Endothelial cell of umbilical vein (primary cell): ENCODE results near the gene EGR1. TPM values are rescaled to one million over a fixed set of nuclear protein-coding genes. Genes with fewer than 3 reads are reported as not detected.

Experiments
- Bru-seq: library from RNA; stranded (reverse); fragments of 400-500 nt; gene quantifications from one replicate; lab custom pipeline; 2021; lab: Mats Ljungman, UMichigan
- BruChase-seq, 2 experiments: library from RNA; stranded (reverse); fragments of 400-500 nt; gene quantifications; one replicate each; lab custom pipeline; 2021; lab: Mats Ljungman, UMichigan
- BruUV-seq: library from RNA; stranded (reverse); fragments of 400-500 nt; replicated peaks from 2 replicates; lab custom pipeline; 2021; lab: Mats Ljungman, UMichigan
- CTCF ChIA-PET: fragments of 300-600, 350-600 bp; sonication (Branson Sonifier 250); formaldehyde crosslinking; loops from one replicate; lab custom pipeline; 2021; ENCODE audit warnings: antibody characterized with exemption, inconsistent platforms; lab: Charles Lee
- POLR2A ChIA-PET: fragments of 300-600, 350-600 bp; sonication (Branson Sonifier 250); formaldehyde crosslinking; loops from one replicate; lab custom pipeline; 2021; ENCODE audit warnings: antibody characterized with exemption, inconsistent platforms; lab: Charles Lee
- DNase-seq: peaks from one replicate; pipeline ENCODE4 v3.0.0-alpha.2; 2011; ENCODE audit warnings: low read depth, low spot score
- FAIRE-seq: peaks from 2 replicates; lab custom pipeline; 2011; peaks lifted over from hg19 to GRCh38; lab: Jason Lieb, UNC
- H2AFZ ChIP-seq: 2 replicates; pipeline ENCODE4 v1.6.0; 2012; ENCODE audit warnings: low read depth, low read length, control low read depth, inconsistent platforms
- H3K27ac ChIP-seq: 2 replicates; pipeline ENCODE4 v1.5.1; 2011; ENCODE audit warnings: low read depth, mild to moderate bottlenecking, control low read depth, low read length, moderate library complexity; ENCODE audit not compliant: insufficient read depth
- H3K27me3 ChIP-seq, 2 experiments: 2 replicates each; pipeline versions ENCODE4 v1.6.0 to v1.6.1; 2011; ENCODE audit warnings: low read length in 2 of 2, mixed read lengths in 1 of 2; ENCODE audit not compliant: control insufficient read depth in 2 of 2, insufficient read depth in 2 of 2
- H3K36me3 ChIP-seq, 2 experiments: 2 replicates in 1 of 2; 3 replicates in 1 of 2; pipeline ENCODE4 v1.5.1; 2011; ENCODE audit warnings: low read length in 2 of 2, mild to moderate bottlenecking in 1 of 2, moderate library complexity in 1 of 2; ENCODE audit not compliant: control insufficient read depth in 2 of 2, insufficient read depth in 2 of 2; ENCODE audit errors: extremely low read depth in 1 of 2
- H3K4me1 ChIP-seq: 3 replicates; pipeline ENCODE4 v1.5.1; 2011; ENCODE audit warnings: mild to moderate bottlenecking, low read length; ENCODE audit not compliant: control insufficient read depth, insufficient read depth; ENCODE audit errors: extremely low read depth
- H3K4me2 ChIP-seq: 2 replicates; pipeline ENCODE4 v1.6.1; 2011; ENCODE audit warnings: low read length, control low read depth, mixed read lengths; ENCODE audit not compliant: insufficient read depth
- H3K4me3 ChIP-seq, 3 experiments: fragments of 200-600 bp in 1 of 3; sonication (generic), shearing (Covaris generic) in 1 of 3; replicated peaks in 1 of 3; 2 replicates each; pipeline ENCODE4 v1.5.1; 2011 to 2016; ENCODE audit warnings: control low read depth in 3 of 3, low read length in 3 of 3, mild to moderate bottlenecking in 2 of 3, inconsistent platforms in 1 of 3, low read depth in 1 of 3, moderate library complexity in 1 of 3; ENCODE audit not compliant: insufficient read depth in 1 of 3
- H3K79me2 ChIP-seq: 2 replicates; pipeline ENCODE4 v1.6.0; 2012; ENCODE audit warnings: low read length, inconsistent platforms; ENCODE audit not compliant: control insufficient read depth, insufficient read depth
- H3K9ac ChIP-seq: replicated peaks from 2 replicates; pipeline ENCODE3; 2011; ENCODE audit warnings: low read length, control low read depth; ENCODE audit not compliant: insufficient read depth; ENCODE audit errors: extremely low read depth
- H3K9me1 ChIP-seq: replicated peaks from 3 replicates; pipeline ENCODE4 v1.6.0; 2011; ENCODE audit warnings: mild to moderate bottlenecking, low read length; ENCODE audit not compliant: control insufficient read depth, insufficient read depth; ENCODE audit errors: extremely low read depth
- H3K9me3 ChIP-seq: replicated peaks from 2 replicates; pipeline ENCODE4 v1.5.1; 2012; ENCODE audit warnings: low read length, inconsistent platforms; ENCODE audit not compliant: control insufficient read depth, insufficient read depth
- H4K20me1 ChIP-seq: replicated peaks from 2 replicates; pipeline ENCODE3; 2011; ENCODE audit warnings: mild to moderate bottlenecking, low read length; ENCODE audit not compliant: control insufficient read depth, insufficient read depth; ENCODE audit errors: extremely low read depth
- FOS ChIP-seq: IDR thresholded peaks from 2 replicates; pipeline ENCODE4 v1.6.1; 2011; ENCODE audit warnings: mild to moderate bottlenecking, low read length, moderate library complexity, borderline replicate concordance; ENCODE audit not compliant: insufficient read depth
- POLR2A ChIP-seq: IDR thresholded peaks from 2 replicates; pipeline ENCODE4 v1.6.1; 2012; ENCODE audit warnings: low read depth, mild to moderate bottlenecking, control low read depth, low read length
- POLR2AphosphoS5 ChIP-seq: IDR thresholded peaks from 2 replicates; pipeline ENCODE4 v1.6.1; 2012; ENCODE audit warnings: low read depth, mild to moderate bottlenecking, control low read depth, low read length, moderate library complexity; ENCODE audit not compliant: insufficient read depth
- dilution Hi-C: fragments of 300-500 bp; cut with MboI; formaldehyde crosslinking; loops from one replicate; pipeline ENCODE4 v1.15.0; 2019; ENCODE audit warnings: low sequenced_read_pairs; ENCODE audit not compliant: extremely low pct_ligation_motif_present
- intact Hi-C: fragments of 100-400 bp; cut with micrococcal nuclease; formaldehyde crosslinking; loops from one replicate; pipeline ENCODE4 v1.10.0; 2022
- long read RNA-seq: library from polyadenylated mRNA; stranded (forward); transcript quantifications from one replicate; pipeline ENCODE4 v2.0.0, GENCODE V29; 2021
- polyA minus RNA-seq, 3 experiments: library from RNA; depleted of rRNA, polyadenylated mRNA; stranded (reverse); fragments of >200 nt; gene quantifications; 1 replicate in 1 of 3; 2 replicates in 2 of 3; pipeline ENCODE4 v1.2.3, GENCODE V29; 2011
- polyA plus RNA-seq, 4 experiments: library from polyadenylated mRNA; depleted of rRNA in 3 of 4; stranded (reverse) in 3 of 4; unstranded in 1 of 4; fragments of >200 nt; gene quantifications; 2 replicates each; pipeline versions ENCODE4 v1.2.1 to v1.2.3, GENCODE V29; 2011 to 2012; ENCODE audit warnings: missing spikeins in 1 of 4
- total RNA-seq: library from RNA; stranded (reverse); gene quantifications from 2 replicates; pipeline ENCODE4 v1.2.3, GENCODE V29; 2021
- TF ChIP-seq, protein P1 (sequence below), 2 donors: IDR thresholded peaks; 1 replicate in 1 of 2; 2 replicates in 1 of 2; pipeline ENCODE4 v1.5.1; 2011; ENCODE audit warnings: low read length in 2 of 2, mild to moderate bottlenecking in 2 of 2, moderate library complexity in 2 of 2, control low read depth in 1 of 2, inconsistent platforms in 1 of 2, low read depth in 1 of 2; ENCODE audit not compliant: insufficient read depth in 1 of 2; ENCODE audit errors: extremely low read depth in 1 of 2

Gene EGR1
- total RNA-seq (5.5 and 12.7 TPM in 2 replicates), polyA plus RNA-seq (6.5 and 7.2 TPM in 2 replicates), polyA minus RNA-seq (6.2 and 6.7 TPM in 2 replicates), Bru-seq, nascent RNA (percentile 61 among the genes with signal in this experiment), BruChase-seq, experiment 1, labeled RNA remaining after a 6-hour chase (percentile 68 among the genes with signal in this experiment), BruChase-seq, experiment 2, labeled RNA remaining after a 2-hour chase (percentile 64 among the genes with signal in this experiment)
- polyA plus RNA-seq (2011; cell fraction: cytosol; rRNA removed) = 6.2 and 12.4 TPM in 2 replicates
- polyA plus RNA-seq (2011; cell fraction: nucleus; rRNA removed) = 21.1 and 28.3 TPM in 2 replicates
- 10.3 and 11.0 TPM in 2 replicates for polyA plus RNA-seq (2012)
- polyA minus RNA-seq (2011; cell fraction: cytosol; rRNA and poly(A)+ RNA removed) = 1.0 TPM
- 8.8 and 18.4 TPM in 2 replicates for polyA minus RNA-seq (2011; cell fraction: nucleus; rRNA and poly(A)+ RNA removed)
- long read RNA-seq, transcript EGR1-201 (2 exons, 3,138 nt) = major isoform, 10 of 21 reads
- long read RNA-seq, partial matches to known transcripts = 0 of 21 reads
- long read RNA-seq, other reads (novel, unspliced or antisense) = 11 of 21 reads

DNA sequence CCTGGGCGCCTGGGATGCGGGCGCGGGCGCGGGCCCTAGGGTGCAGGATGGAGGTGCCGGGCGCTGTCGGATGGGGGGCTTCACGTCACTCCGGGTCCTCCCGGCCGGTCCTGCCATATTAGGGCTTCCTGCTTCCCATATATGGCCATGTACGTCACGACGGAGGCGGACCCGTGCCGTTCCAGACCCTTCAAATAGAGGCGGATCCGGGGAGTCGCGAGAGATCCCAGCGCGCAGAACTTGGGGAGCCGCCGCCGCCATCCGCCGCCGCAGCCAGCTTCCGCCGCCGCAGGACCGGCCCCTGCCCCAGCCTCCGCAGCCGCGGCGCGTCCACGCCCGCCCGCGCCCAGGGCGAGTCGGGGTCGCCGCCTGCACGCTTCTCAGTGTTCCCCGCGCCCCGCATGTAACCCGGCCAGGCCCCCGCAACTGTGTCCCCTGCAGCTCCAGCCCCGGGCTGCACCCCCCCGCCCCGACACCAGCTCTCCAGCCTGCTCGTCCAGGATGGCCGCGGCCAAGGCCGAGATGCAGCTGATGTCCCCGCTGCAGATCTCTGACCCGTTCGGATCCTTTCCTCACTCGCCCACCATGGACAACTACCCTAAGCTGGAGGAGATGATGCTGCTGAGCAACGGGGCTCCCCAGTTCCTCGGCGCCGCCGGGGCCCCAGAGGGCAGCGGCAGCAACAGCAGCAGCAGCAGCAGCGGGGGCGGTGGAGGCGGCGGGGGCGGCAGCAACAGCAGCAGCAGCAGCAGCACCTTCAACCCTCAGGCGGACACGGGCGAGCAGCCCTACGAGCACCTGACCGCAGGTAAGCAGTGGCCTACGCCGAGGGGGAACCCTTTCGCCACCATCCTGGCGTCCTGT, at the start of gene EGR1:
Gene EGR1 (plus strand): TSS at position 219 of the 864 bp plus-strand sequence. CDS start 283 bp downstream, at position 502.
- POLR2A ChIA-PET = interaction anchor here (0.7 to 1.6 kb wide), 4 partner anchors 24 to 78 kb away, joined by 3 to 6 read pairs (median 4); partner anchors contain the start of gene ETF1
- H3K4me3 ChIP-seq = peak within 1 kb of the TSS; percentile 62 to 84 (median 69)
- H3K27ac ChIP-seq = peak within 1 kb of the TSS; percentile 90
- H3K4me2 ChIP-seq = peak within 1 kb of the TSS; percentile 93
- TF ChIP-seq FOS (no peak), POLR2AphosphoS5 (peak; percentile 63), POLR2A (peak; percentile 61)
- TF ChIP-seq, protein P1, sequence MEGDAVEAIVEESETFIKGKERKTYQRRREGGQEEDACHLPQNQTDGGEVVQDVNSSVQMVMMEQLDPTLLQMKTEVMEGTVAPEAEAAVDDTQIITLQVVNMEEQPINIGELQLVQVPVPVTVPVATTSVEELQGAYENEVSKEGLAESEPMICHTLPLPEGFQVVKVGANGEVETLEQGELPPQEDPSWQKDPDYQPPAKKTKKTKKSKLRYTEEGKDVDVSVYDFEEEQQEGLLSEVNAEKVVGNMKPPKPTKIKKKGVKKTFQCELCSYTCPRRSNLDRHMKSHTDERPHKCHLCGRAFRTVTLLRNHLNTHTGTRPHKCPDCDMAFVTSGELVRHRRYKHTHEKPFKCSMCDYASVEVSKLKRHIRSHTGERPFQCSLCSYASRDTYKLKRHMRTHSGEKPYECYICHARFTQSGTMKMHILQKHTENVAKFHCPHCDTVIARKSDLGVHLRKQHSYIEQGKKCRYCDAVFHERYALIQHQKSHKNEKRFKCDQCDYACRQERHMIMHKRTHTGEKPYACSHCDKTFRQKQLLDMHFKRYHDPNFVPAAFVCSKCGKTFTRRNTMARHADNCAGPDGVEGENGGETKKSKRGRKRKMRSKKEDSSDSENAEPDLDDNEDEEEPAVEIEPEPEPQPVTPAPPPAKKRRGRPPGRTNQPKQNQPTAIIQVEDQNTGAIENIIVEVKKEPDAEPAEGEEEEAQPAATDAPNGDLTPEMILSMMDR (IDR thresholded peaks at IDR 0.05; ENCODE audit: extremely low read depth in 1 of 2, insufficient read depth in 1 of 2, low read depth in 1 of 2, low read length in 2 of 2) = peak in 1 of 2 donors; percentile 16
- intact Hi-C loops = loop anchor here (1.0 kb wide), 2 partner anchors 27 to 78 kb away; partner anchors contain the start of gene ETF1
- dilution Hi-C loops = no loop called here
- H3K9ac ChIP-seq = peak within 1 kb of the TSS; percentile 88
- no peaks in the 10 kb centered on the region for H3K27me3 ChIP-seq
- peak; percentile 24 for DNase-seq
- TSS peak; percentile 37 for BruUV-seq
- CTCF ChIA-PET = interaction anchor here (1.1 to 5.0 kb wide), 8 partner anchors 8 to 38 kb away, joined by 4 to 70 read pairs (median 10); no protein-coding TSS in a partner anchor
- H2AFZ ChIP-seq = peak within 1 kb of the TSS; percentile 92
- H4K20me1 ChIP-seq = no peaks in the 10 kb centered on the region
- peaks cover 0 to 3% of the 10 kb centered on the region in 2 experiments for H3K36me3 ChIP-seq
- H3K9me3 ChIP-seq = no peaks in the 10 kb centered on the region
- no peaks in the 10 kb centered on the region for H3K9me1 ChIP-seq
- peak; percentile 49 for FAIRE-seq
- peaks cover 5% of the 10 kb centered on the region for H3K79me2 ChIP-seq
- H3K4me1 ChIP-seq = peaks cover 16% of the 10 kb centered on the region
